IMR-90 (cell line): ENCODE measurements around the gene DCAF17. TPM values are rescaled to one million over a fixed set of nuclear protein-coding genes. Genes with fewer than 3 reads are reported as not detected.

ENCODE experiments used
- ATAC-seq: fragments of 200-7000 bp; cut with Tn5 transposase; 2 replicates; pipeline ENCODE4 v1.9.1; 2020; ENCODE audit warnings: low read depth, mild to moderate bottlenecking, moderate library complexity
- BruUV-seq: library from RNA; stranded (reverse); fragments of 400-500 nt; replicated peaks from 2 replicates; lab custom pipeline; 2021; lab: Mats Ljungman, UMichigan
- CTCF ChIA-PET: fragments of 300-600 bp; formaldehyde crosslinking; extraction: SDS; loops from one replicate; lab custom pipeline; 2021; ENCODE audit warnings: antibody characterized with exemption; lab: Yijun Ruan, JAX
- POLR2A ChIA-PET: fragments of 300-600 bp; sonication (Branson Sonifier 250); formaldehyde crosslinking; loops from one replicate; lab custom pipeline; 2022; ENCODE audit warnings: antibody characterized with exemption; ENCODE audit not compliant: unreplicated experiment; lab: Charles Lee
- DNase-seq: peaks from one replicate; pipeline ENCODE4 v3.0.0; 2013
- H2AFZ ChIP-seq: replicated peaks from 2 replicates; pipeline ENCODE3; 2013; ENCODE audit warnings: low read length, mild to moderate bottlenecking; ENCODE audit not compliant: poor library complexity
- H2AK5ac ChIP-seq: 2 replicates; pipeline ENCODE4 v1.6.1; 2013; ENCODE audit warnings: low read depth, low read length, inconsistent platforms
- H2AK9ac ChIP-seq: replicated peaks from 2 replicates; pipeline ENCODE3; 2013; ENCODE audit warnings: mild to moderate bottlenecking, low read depth, low read length, moderate library complexity; ENCODE audit not compliant: poor library complexity
- H2BK120ac ChIP-seq: 2 replicates; pipeline ENCODE4 v1.6.1; 2013; ENCODE audit warnings: low read depth, low read length, inconsistent platforms
- H2BK15ac ChIP-seq: 3 replicates; pipeline ENCODE4 v1.6.1; 2013; ENCODE audit warnings: low read depth, low read length, inconsistent platforms
- H2BK20ac ChIP-seq: 2 replicates; pipeline ENCODE4 v1.6.1; 2013; ENCODE audit warnings: low read depth, mild to moderate bottlenecking, inconsistent platforms, low read length, moderate library complexity
- H2BK5ac ChIP-seq: 2 replicates; pipeline ENCODE4 v1.6.1; 2013; ENCODE audit warnings: mild to moderate bottlenecking, low read depth, low read length, inconsistent platforms; ENCODE audit not compliant: poor library complexity, severe bottlenecking
- H3K14ac ChIP-seq: replicated peaks from 2 replicates; pipeline ENCODE4 v1.6.1; 2013; ENCODE audit warnings: low read depth, low read length, inconsistent platforms
- H3K18ac ChIP-seq: 2 replicates; pipeline ENCODE4 v1.6.1; 2013; ENCODE audit warnings: low read depth, low read length, control low read depth
- H3K23ac ChIP-seq: 2 replicates; pipeline ENCODE4 v1.6.1; 2013; ENCODE audit warnings: low read depth, low read length, inconsistent platforms
- H3K27ac ChIP-seq: 2 replicates; pipeline ENCODE4 v1.5.1; 2013; ENCODE audit warnings: mild to moderate bottlenecking, control low read depth, low read length; ENCODE audit not compliant: insufficient read depth
- H3K27me3 ChIP-seq: 2 replicates; pipeline ENCODE4 v1.6.1; 2013; ENCODE audit warnings: low read length; ENCODE audit not compliant: control insufficient read depth, insufficient read depth
- H3K36me3 ChIP-seq: 2 replicates; pipeline ENCODE4 v1.6.1; 2013; ENCODE audit warnings: low read length, mixed read lengths; ENCODE audit not compliant: control insufficient read depth, insufficient read depth
- H3K4ac ChIP-seq: 2 replicates; pipeline ENCODE4 v1.6.1; 2013; ENCODE audit warnings: low read depth, low read length, inconsistent platforms
- H3K4me1 ChIP-seq: 2 replicates; pipeline ENCODE4 v1.6.1; 2013; ENCODE audit warnings: low read length, mixed read lengths; ENCODE audit not compliant: control insufficient read depth, insufficient read depth
- H3K4me2 ChIP-seq: 2 replicates; pipeline ENCODE4 v1.6.1; 2013; ENCODE audit warnings: low read depth, mild to moderate bottlenecking, control low read depth, low read length, moderate library complexity
- H3K4me3 ChIP-seq: 2 replicates; pipeline ENCODE4 v1.5.1; 2013; ENCODE audit warnings: low read depth, mild to moderate bottlenecking, control low read depth, low read length, moderate library complexity; ENCODE audit not compliant: insufficient read depth
- H3K56ac ChIP-seq: 2 replicates; pipeline ENCODE4 v1.6.1; 2013; ENCODE audit warnings: low read length, inconsistent platforms; ENCODE audit not compliant: insufficient read depth; ENCODE audit errors: extremely low read depth
- H3K79me1 ChIP-seq, 2 experiments: 2 replicates each; pipeline ENCODE4 v1.6.1; 2013; ENCODE audit warnings: low read length in 2 of 2, inconsistent platforms in 1 of 2, low read depth in 1 of 2
- H3K9ac ChIP-seq: 2 replicates; pipeline ENCODE4 v1.6.1; 2013; ENCODE audit warnings: low read depth, low read length, control low read depth
- H3K9me1 ChIP-seq: 2 replicates; pipeline ENCODE4 v1.6.1; 2013; ENCODE audit warnings: low read length, inconsistent platforms; ENCODE audit not compliant: insufficient read depth
- H3K9me3 ChIP-seq: 2 replicates; pipeline ENCODE4 v1.6.1; 2013; ENCODE audit warnings: low read length; ENCODE audit not compliant: control insufficient read depth, insufficient read depth
- H4K20me1 ChIP-seq: 2 replicates; pipeline ENCODE4 v1.6.1; 2013; ENCODE audit warnings: low read length, inconsistent platforms; ENCODE audit not compliant: insufficient read depth
- H4K5ac ChIP-seq: 2 replicates; pipeline ENCODE4 v1.6.1; 2013; ENCODE audit warnings: mild to moderate bottlenecking, low read depth, low read length, control low read depth
- H4K8ac ChIP-seq, 2 experiments: 2 replicates each; pipeline ENCODE4 v1.6.1; 2013; ENCODE audit warnings: low read depth in 2 of 2, low read length in 2 of 2, control low read depth in 1 of 2, inconsistent platforms in 1 of 2
- H4K91ac ChIP-seq: 2 replicates; pipeline ENCODE4 v1.6.1; 2013; ENCODE audit warnings: low read depth, low read length, inconsistent platforms; ENCODE audit not compliant: insufficient read depth
- BHLHE40 ChIP-seq: fragments of 150-350 bp; IDR thresholded peaks from 2 replicates; pipeline ENCODE4 v1.6.1; 2016; ENCODE audit warnings: mild to moderate bottlenecking, low read depth, low read length
- MAFK ChIP-seq: IDR thresholded peaks from 2 replicates; pipeline ENCODE4 v1.6.1; 2012; ENCODE audit warnings: low read depth, low read length, improper control_type of control experiment
- POLR2A ChIP-seq: IDR thresholded peaks from 2 replicates; pipeline ENCODE4 v1.6.1; 2012; ENCODE audit warnings: mild to moderate bottlenecking, low read depth, low read length
- RCOR1 ChIP-seq: IDR thresholded peaks from 2 replicates; pipeline ENCODE4 v1.6.1; 2012; ENCODE audit warnings: mild to moderate bottlenecking, low read length, improper control_type of control experiment; ENCODE audit not compliant: insufficient replicate concordance
- WGBS, 2 experiments: methylation state at CpG; one replicate each; pipeline versions ENCODE4 v1.1.5 to v1.1.7; 2013; ENCODE audit warnings: missing lambda C conversion rate in 2 of 2; ENCODE audit not compliant: insufficient read length in 1 of 2; ENCODE audit errors: extremely low coverage in 2 of 2; 5-methylcytosine and 5-hydroxymethylcytosine counted together
- dilution Hi-C: fragments of 300-500 bp; cut with HindIII; formaldehyde crosslinking; loops from one replicate; pipeline ENCODE4 v1.14.3; 2018; ENCODE audit warnings: low sequenced_read_pairs; ENCODE audit not compliant: unreplicated experiment
- in situ Hi-C: fragments of 300-500 bp; cut with MboI; formaldehyde crosslinking; loops from 3 replicates; pipeline ENCODE4 v1.14.3; 2019; ENCODE audit warnings: low sequenced_read_pairs, inconsistent platforms, mixed read lengths
- intact Hi-C: fragments of 100-400 bp; cut with micrococcal nuclease; formaldehyde crosslinking; loops from 2 replicates; pipeline ENCODE4 v1.10.0; 2022
- polyA plus RNA-seq, 3 experiments: library from polyadenylated mRNA; depleted of rRNA; stranded (reverse); fragments of >200 nt; gene quantifications; 2 replicates each; pipeline ENCODE4 v1.2.3, GENCODE V29; 2012; ENCODE audit warnings: low replicate concordance in 1 of 3
- total RNA-seq: library from RNA; depleted of rRNA; stranded (reverse); fragments of >200 nt; gene quantifications from 2 replicates; pipeline ENCODE4 v1.2.3, GENCODE V29; 2012

The DCAF17 gene
- total and polyA plus RNA-seq, 2 of the 4 experiments (the other 2 are of a cell fraction): 6.7 to 13.1 TPM

- Histone ChIP-seq H4K20me1 (no peaks in the 10 kb centered on the region), H3K4me2 (no peak overlapping the region), H2BK5ac (no peak overlapping the region), H2BK20ac (no peak overlapping the region), H2BK15ac (no peak overlapping the region), H3K27ac (no peak overlapping the region), H4K8ac (no peak overlapping the region), H2BK120ac (no peak overlapping the region), H2AK5ac (no peak overlapping the region), H4K5ac (no peak overlapping the region), H3K4me3 (no peak overlapping the region), H3K4me1 (peaks cover 4% of the 10 kb centered on the region), H3K14ac (no peak overlapping the region), H3K9ac (no peak overlapping the region), H3K79me1 (peaks cover 0 to 2% of the 10 kb centered on the region in 2 experiments; a peak in 1 of 4 replicates), H2AK9ac (no peak overlapping the region), H3K9me1 (peaks cover 9% of the 10 kb centered on the region; the same call in 1 of the 2 replicates), H3K18ac (no peak overlapping the region), H3K56ac (no peak overlapping the region), H2AFZ (no peak overlapping the region), H3K27me3 (no peaks in the 10 kb centered on the region), H4K91ac (no peak overlapping the region), H3K36me3 (no peaks in the 10 kb centered on the region), H3K23ac (no peak overlapping the region), H3K4ac (no peak overlapping the region), H3K9me3 (no peaks in the 10 kb centered on the region)
- ChIA-PET POLR2A (no interaction called here), CTCF (interaction anchor here (0.6 kb wide), 1 partner anchor 595 kb away, joined by 4 read pairs; no protein-coding TSS in a partner anchor)
- ATAC-seq (no peak), DNase-seq (no peak)
- no peak for TF ChIP-seq POLR2A
- no peak for TF ChIP-seq BHLHE40
- TF ChIP-seq MAFK: no peak
- TF ChIP-seq RCOR1: no peak
- no TSS peak for BruUV-seq
- dilution Hi-C loops: no loop called here
- WGBS, 2 experiments: 93% methylated on average over 2 of the region's 5 CpGs; no CpG with 5 or more reads in 1 of the 2 experiments
- in situ Hi-C loops: no loop called here
- intact Hi-C loops: no loop called here
Measured at GRCh38 chr2:171516793-171517192, 82.8 kb downstream of the DCAF17 start.
